Left ventricle myocardium inferior (tissue), 1 donor: Measurements from ENCODE around the gene CLTCL1. TPM values are rescaled to one million over a fixed set of nuclear protein-coding genes. Genes with fewer than 3 reads are reported as not detected.
A peak's percentile ranks its signal among the peaks of the same experiment; 100 is the strongest.

Experiments
- DNase-seq: peaks from one replicate; pipeline ENCODE4 v3.0.0-alpha.2; 2020
- H3K27ac ChIP-seq: fragments of 200-600 bp; replicated peaks from 2 replicates; pipeline ENCODE4 v1.8.0; 2021
- H3K27me3 ChIP-seq: fragments of 200-600 bp; 2 replicates; pipeline ENCODE4 v1.8.0; 2021; ENCODE audit warnings: low read depth
- H3K36me3 ChIP-seq: fragments of 200-600 bp; 2 replicates; pipeline ENCODE4 v1.8.0; 2021
- H3K4me1 ChIP-seq: fragments of 200-600 bp; 2 replicates; pipeline ENCODE4 v1.8.0; 2021
- H3K4me3 ChIP-seq: fragments of 200-600 bp; 2 replicates; pipeline ENCODE4 v1.8.0; 2021; ENCODE audit warnings: mild to moderate bottlenecking, moderate library complexity
- H3K9me3 ChIP-seq: fragments of 200-600 bp; replicated peaks from 2 replicates; pipeline ENCODE4 v1.8.0; 2021
- intact Hi-C: fragments of 100-400 bp; cut with micrococcal nuclease; formaldehyde crosslinking; loops from one replicate; pipeline ENCODE4 v1.11.0; 2022
- total RNA-seq: library from RNA; stranded (reverse); fragmentation: NEBNext Ultra II Directional; extraction: Animal tissue kit (Norgen Biotek cat#: 25700); gene quantifications from one replicate; pipeline ENCODE4 v1.2.1, GENCODE V29; 2021
- TF ChIP-seq, protein P1 (sequence below): fragments of 200-600 bp; IDR thresholded peaks from 2 replicates; pipeline ENCODE4 v1.8.0; 2021; ENCODE audit warnings: antibody characterized with exemption, mild to moderate bottlenecking, borderline replicate concordance
- donor health status: DM: no; HTN: yes; CAD: no; lungs with severe emphysema.

CLTCL1 gene
- total RNA-seq, 1 donor from 2014 or later, result 9.4 TPM

DNA sequence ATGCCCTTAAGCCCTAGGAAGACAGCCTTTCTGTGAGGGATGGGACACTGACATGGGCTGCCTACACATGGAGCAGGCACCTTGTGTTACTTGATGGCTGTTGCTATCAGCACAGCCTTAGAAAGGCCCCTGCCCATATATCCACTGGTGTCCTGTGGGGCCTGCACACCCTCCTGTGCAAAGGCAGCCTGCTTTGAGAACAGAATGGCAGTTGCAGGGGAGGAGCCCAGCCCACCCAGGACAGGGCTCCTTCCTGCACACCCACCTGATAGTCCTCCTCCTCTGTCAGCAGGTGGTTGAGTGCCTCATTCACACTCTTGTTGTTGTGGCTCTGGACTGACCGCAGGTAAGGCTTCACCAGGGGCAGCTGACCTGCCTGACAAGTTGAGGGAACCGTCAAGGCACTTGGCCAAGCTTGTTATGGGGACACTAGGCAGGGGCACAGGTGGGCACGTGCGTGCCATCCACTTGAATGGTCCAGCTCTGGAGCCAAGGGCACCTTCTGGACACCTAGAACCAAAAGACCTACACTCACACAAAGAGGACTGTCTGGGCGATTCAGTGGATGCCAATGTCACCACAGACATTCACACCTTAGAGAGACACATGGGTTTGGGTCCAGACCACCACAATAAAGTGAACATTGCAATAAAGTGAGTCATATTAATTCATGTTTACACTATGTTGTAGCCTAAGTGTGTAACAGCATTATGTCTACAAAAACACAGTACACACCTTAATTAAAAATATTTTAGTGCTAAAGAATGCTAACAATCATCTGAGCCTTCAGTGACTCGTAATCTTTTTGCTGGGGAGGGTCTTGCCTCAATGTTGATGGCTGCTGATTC is 103.6 kb downstream of the CLTCL1 start:
- H3K9me3 ChIP-seq, result no peaks in the 10 kb centered on the region
- H3K4me1 ChIP-seq, result no peaks in the 10 kb centered on the region
- H3K27me3 ChIP-seq, result no peaks in the 10 kb centered on the region
- DNase-seq, result no peak
- H3K4me3 ChIP-seq, result no peak overlapping the region
- no peak overlapping the region for H3K27ac ChIP-seq
- TF ChIP-seq, protein P1, sequence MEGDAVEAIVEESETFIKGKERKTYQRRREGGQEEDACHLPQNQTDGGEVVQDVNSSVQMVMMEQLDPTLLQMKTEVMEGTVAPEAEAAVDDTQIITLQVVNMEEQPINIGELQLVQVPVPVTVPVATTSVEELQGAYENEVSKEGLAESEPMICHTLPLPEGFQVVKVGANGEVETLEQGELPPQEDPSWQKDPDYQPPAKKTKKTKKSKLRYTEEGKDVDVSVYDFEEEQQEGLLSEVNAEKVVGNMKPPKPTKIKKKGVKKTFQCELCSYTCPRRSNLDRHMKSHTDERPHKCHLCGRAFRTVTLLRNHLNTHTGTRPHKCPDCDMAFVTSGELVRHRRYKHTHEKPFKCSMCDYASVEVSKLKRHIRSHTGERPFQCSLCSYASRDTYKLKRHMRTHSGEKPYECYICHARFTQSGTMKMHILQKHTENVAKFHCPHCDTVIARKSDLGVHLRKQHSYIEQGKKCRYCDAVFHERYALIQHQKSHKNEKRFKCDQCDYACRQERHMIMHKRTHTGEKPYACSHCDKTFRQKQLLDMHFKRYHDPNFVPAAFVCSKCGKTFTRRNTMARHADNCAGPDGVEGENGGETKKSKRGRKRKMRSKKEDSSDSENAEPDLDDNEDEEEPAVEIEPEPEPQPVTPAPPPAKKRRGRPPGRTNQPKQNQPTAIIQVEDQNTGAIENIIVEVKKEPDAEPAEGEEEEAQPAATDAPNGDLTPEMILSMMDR, result no peak
- intact Hi-C loops, result no loop called here
- peaks cover 15% of the 10 kb centered on the region for H3K36me3 ChIP-seq

DNA sequence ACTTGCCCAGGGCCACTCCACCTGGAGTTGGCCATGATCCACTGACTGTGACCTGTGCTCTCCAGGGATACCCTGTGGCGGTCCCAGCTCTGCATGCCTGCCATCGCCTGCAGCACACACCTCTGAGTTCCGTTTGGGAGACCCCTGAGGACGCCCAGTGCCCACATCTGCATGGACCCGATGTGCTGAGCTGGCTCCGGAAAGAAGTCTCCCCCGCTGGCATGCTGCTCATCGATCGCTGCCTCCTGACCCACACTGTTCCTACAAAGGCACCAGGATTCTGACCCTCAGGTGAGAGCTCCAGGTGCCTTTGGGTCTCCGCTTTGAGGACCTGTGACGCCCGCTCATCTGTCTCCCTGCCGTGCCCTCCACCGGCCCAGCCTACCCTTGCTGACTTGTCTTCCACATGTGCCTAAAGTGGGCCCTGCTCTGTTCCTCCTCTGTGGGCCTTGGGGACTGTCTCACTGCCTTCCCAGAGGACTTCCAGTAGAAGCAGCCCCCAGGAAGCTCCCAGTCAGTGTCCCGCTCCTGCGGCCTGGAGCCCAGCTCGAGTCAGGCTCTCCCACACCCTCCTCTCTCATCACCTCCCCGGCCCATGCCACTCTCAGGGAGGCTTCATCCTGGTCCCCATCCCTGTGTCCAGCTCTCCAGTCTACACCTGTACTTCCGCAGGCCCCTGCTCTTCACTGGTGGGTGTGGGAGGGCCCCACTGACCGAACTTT is 107.1 kb downstream of the CLTCL1 start:
- TF ChIP-seq, protein P1, result no peak
- intact Hi-C loops, result no loop called here
- Histone ChIP-seq H3K27me3 (no peaks in the 10 kb centered on the region), H3K4me3 (no peak overlapping the region), H3K36me3 (peaks cover 15% of the 10 kb centered on the region), H3K4me1 (peaks cover 5% of the 10 kb centered on the region), H3K9me3 (no peaks in the 10 kb centered on the region), H3K27ac (peak overlapping the region; percentile 19)
- no peak for DNase-seq

DNA sequence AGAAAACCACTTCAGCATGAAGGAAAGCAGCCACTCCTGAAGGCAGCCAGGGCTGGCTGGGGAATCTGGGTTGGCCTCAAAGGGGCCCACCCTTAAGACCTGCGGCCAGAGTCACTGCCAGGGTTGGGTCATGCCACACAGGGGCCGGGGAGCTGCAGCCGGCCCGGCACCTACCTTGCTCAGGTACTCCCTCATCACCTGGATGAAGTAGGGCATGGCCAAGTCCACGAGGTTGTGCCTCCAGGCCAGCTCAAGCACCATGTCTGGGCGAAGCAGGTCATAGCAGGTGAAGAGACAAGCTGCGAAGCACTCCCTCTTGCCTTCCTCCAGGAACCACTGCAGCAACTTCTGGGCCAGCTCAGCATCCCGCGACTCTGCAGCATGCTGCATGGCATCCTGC is 108.3 kb downstream of the CLTCL1 start:
- Histone ChIP-seq H3K36me3 (peaks cover 9% of the 10 kb centered on the region), H3K27me3 (no peaks in the 10 kb centered on the region), H3K4me3 (no peak overlapping the region), H3K9me3 (no peaks in the 10 kb centered on the region), H3K4me1 (peaks cover 13% of the 10 kb centered on the region), H3K27ac (no peak overlapping the region)
- intact Hi-C loops, result no loop called here
- no peak for DNase-seq
- TF ChIP-seq, protein P1, result no peak

DNA sequence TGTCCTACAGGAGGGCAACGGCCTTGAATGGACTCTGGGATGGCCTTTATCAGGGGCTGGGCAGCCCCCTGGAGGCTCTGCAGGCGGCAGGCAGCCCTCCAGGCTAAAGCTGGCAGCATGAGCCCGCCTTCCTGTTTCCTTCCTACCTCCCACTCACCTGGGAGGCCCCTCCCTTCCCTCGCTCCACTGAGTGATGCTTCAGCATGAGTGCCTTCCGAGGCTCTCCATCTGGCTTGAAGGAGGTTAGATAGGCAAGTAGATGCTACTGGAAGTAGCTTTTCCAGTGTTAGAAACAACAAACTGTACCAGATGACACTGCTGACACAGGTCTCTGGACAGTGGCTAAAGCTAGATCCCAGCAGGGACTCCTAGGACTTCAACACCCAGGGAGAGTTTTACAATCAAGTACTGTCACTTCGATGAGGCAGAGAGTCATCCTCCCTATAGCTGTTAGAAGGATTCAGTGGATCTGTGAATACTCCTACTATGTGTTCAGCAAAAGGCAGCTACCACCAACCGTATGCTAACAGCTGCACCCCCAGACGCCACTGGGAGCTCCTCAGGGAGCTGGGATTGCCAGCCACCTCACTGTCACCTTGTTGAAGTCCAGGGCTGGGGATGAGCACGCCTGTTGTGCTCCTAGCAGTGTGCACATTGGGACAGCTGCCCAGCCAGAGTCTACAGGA is 108.9 kb downstream of the CLTCL1 start:
- H3K9me3 ChIP-seq, result no peaks in the 10 kb centered on the region
- peaks cover 3% of the 10 kb centered on the region for H3K36me3 ChIP-seq
- H3K4me3 ChIP-seq, result no peak overlapping the region
- no peak for DNase-seq
- no peak overlapping the region for H3K27ac ChIP-seq
- TF ChIP-seq, protein P1, result no peak
- H3K4me1 ChIP-seq, result peaks cover 19% of the 10 kb centered on the region
- intact Hi-C loops, result no loop called here
- no peaks in the 10 kb centered on the region for H3K27me3 ChIP-seq

DNA sequence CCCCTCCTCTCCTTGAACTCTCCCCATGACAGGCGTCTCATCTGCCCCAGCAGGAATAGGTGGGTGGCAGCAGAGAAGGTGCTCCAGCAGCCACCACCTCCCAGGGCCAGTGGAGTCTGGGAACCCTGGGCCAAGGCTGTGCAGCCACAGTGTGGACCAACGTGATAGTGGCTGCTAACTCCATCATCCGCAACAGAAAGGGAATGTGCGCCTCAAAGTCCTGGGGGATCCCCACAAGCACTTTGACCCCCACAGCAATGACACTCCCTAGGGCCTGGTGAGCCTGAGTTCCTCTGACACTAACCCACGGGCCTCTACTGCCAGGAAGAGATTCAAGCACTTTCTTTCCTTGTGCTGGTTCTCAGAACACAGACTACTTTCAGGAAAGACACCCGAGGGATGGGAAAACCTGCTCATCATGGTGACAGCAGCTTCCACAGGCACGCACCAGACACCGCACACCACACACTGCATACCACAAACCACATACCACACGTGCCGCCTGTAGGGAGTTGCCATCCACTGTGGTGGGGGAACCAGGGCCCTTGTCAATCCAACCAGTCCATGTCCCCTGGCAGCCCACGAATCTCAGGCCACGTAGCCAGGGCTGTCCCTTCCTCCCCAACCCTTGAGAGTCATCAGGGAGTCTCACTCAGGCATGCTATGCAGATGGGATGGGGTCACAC is 109.6 kb downstream of the CLTCL1 start:
- no peaks in the 10 kb centered on the region for H3K36me3 ChIP-seq
- no peak overlapping the region for H3K27ac ChIP-seq
- no peak for DNase-seq
- no peaks in the 10 kb centered on the region for H3K9me3 ChIP-seq
- intact Hi-C loops, result no loop called here
- TF ChIP-seq, protein P1, result no peak
- H3K4me3 ChIP-seq, result no peak overlapping the region
- peaks cover 25% of the 10 kb centered on the region for H3K4me1 ChIP-seq
- no peaks in the 10 kb centered on the region for H3K27me3 ChIP-seq
